SW 1271 (cell line): ENCODE measurements around the gene CLDN3.
A peak's percentile ranks its signal among the peaks of the same experiment; 100 is the strongest.
"Not testable (repeated sequence)": the region's sequence is repeated elsewhere in the genome, so short reads cannot be mapped to it uniquely, and the experiment has no call there.

ENCODE experiments used
- DNase-seq, 2 experiments: peaks; one replicate each; lab custom pipeline; 2025; lab: John Stamatoyannopoulos, UW

Gene CLDN3

DNA sequence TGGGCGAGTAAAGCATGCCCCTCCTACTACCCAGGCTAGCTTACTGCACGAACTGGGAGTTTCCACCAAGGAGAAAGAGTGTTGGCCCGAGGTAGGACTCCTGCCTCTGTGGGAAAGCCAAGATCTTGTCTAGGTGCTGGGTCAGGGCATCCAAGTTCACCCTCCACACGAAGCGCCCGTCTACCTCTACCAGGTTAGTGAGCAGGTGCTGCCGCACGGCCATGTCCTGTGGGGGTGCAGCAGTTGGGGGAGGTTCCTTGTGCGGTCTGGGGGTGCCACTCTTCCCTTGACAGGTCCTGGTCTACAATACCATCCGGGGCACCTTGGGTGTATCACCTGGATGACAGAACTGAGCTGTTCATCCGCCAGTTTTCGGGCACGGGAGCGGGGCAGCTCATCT, 33.2 kb downstream of the CLDN3 start:
- no peak for DNase-seq

GRCh38 chr7:73735528-73735905, 34.6 kb downstream of the CLDN3 start:
- DNase-seq, result no peak

DNA sequence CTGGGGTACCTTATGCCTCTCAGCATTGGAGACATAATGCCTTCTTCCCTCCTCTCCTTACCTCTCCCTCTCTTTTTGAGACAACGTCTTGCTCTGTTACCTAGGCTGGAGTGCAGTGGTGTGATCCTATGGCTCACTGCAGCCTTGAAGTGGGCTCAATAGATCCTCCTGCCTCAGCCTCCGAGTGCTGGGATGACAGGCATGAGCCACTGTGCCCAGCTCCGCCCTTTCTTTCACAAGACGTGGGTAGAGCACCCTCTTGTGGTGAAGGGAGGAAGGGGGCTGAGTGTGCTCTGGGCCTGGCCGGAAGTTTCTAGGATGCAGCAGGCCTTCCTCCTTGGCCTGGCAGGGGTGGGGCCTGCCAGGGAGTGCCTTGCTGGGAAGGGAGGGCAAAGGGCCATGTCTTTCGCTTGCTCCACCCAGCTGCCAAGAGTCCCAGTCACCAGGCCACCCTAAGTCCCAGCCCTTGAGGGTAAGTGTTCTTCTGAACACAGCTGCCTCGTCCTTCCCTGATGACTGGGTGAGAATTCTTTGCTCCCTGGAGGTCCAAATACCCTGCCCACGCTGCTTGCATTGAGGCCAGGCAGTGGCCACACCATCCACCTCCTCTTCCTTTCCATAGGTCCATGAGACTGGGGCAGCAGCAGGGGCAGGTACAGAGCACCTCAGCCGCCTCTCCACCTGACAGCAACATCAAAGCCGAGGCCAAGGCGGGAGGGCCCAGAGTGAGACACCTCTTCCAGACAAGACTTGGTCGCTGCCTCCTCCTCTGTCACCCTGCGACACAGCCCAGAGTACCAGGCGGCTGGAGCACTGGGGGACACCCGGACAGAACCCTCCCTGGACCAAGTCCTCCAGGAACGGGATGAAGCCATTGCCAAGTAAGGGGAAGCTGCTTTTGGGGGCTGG, 35.2 kb downstream of the CLDN3 start:
- peak; percentile 87 to 93 for DNase-seq

DNA sequence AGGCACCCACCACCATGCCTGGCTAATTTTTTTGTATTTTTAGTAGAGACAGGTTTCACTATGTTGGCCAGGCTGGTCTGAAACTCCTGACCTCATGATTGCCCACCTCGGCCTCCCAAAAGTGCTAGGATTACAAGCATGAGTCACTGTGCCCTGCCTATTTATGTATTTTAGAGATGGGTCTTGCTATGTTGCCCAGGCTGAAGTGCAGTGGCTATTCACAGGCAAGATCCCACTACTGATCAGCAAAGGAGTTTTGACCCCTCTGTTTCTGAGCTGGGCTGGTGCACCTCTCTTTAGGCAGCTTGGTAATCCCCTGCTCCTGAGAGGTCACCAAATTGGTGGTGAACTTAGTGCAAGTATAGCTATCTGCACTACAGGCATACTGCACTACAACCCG, 37.7 kb downstream of the CLDN3 start:
- DNase-seq, result no peak

GRCh38 chr7:73730485-73730884, 39.6 kb downstream of the CLDN3 start:
- DNase-seq, result no peak

DNA sequence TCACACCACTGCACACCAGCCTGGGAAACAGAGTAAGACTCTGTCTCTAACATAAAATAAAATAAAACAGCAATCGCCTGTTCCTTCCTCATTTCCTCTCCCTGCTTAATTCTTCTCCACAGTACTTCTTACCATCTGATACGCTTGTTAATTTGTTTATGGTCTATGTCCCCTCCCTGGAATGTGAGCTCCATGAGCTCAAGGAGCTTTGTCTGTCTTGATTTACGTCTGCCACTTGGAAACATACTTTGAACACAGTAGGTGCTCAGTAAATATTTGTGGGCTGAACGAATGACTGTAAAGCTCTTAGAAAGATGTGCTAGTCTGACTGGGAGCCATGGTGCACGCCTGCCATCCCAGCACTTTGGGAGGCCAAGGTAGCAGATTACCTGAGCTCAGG, 41.5 kb downstream of the CLDN3 start:
- no peak for DNase-seq

GRCh38 chr7:73727952-73728351, 42.1 kb downstream of the CLDN3 start:
- no peak for DNase-seq

- DNase-seq, result no peak
Observed at GRCh38 chr7:73726083-73726466, 44.0 kb downstream of the CLDN3 start.

DNA sequence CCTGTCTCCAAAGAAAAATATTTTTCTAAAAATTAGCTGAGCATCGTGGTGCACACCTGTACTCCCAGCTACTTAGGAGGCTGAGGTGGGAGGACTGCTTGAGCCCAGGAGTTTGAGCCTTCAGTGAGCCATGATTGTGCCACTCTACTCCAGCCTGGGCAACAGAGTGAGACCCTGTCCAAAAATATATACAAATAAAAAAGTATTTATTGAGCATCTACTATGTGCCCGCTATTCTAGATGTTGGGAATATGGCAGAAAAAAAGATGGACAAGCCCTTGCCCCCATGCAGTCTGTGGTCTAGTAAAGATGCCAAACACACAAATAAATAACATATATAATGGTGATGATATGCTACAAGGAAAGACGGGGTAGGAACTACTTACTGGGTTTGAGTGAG, 46.3 kb downstream of the CLDN3 start:
- DNase-seq, result no peak

GRCh38 chr7:73722785-73723184, 47.3 kb downstream of the CLDN3 start:
- no peak for DNase-seq

DNA sequence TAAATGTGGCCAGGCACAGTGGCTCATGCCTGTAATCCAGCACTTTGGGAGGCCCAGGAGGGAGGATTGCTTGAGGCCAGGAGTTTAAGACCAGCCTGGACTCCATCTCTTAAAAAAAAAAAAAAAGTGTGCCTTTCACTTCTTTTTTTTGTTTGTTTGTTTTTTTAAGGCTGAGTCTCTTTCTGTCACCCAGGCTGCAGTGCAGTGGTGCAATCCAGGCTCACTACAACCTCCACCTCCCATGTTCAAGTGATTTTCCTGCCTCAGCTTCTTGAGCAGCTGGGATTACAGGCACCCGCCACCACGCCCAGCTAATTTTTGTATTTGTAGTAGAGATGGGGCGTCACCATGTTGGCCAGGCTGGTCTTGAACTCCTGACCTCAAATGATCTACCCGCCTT, 47.9 kb downstream of the CLDN3 start:
- DNase-seq, result not testable (repeated sequence)

DNA sequence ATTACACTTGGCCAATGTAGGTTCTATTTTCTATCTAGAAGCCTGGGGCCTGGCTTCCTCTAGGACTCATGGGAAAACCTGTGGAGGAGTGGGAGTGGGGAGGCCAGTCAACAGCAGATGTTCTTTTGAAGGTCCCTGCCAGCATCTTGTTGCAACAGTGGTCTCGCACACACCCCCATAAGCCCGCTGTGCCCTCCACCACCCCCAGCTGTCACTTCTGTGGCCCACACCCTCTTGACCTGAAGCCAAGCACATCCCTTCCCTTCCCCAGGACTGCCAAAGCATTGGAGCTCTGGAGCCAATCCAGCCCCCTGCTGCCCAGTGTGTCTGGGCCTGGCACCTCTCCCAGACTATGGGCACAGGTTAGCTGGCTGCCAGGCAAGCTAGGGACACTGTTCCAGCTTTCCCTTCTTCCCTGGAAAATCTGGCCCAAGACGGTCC, 48.7 kb downstream of the CLDN3 start:
- peak in 1 of 2 experiments; percentile 20 for DNase-seq

DNA sequence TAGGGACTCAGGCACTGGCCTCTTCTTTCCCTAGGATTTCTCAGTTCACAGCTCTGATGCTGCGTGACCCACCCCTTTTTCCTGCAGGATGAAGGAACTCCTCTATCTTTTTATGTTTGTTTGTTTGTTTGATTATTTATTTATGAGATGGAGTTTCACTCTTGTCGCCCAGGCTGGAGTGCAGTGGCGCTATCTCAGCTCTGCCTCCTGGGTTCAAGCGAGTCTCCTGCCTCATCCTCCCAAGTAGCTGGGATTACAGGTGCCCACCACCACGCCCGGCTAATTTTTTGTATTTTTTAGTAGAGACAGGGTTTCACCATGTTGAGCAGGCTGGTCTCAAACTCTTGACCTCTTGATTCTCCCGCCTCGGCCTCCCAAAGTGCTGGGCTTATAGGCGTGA, 49.6 kb downstream of the CLDN3 start:
- DNase-seq, result not testable (repeated sequence)

- DNase-seq, result no peak
Observed at GRCh38 chr7:73719806-73720169, 50.3 kb downstream of the CLDN3 start.
